Epithelial cell of proximal tubule (primary cell): ENCODE results near the gene ZNF232. TPM values are rescaled to one million over a fixed set of nuclear protein-coding genes. Genes with fewer than 3 reads are reported as not detected.
"Not testable (repeated sequence)": the region's sequence is repeated elsewhere in the genome, so short reads cannot be mapped to it uniquely, and the experiment has no call there.

Experiments
- DNase-seq: peaks from one replicate; pipeline ENCODE4 v3.0.0-alpha.2; 2011; ENCODE audit warnings: low read depth
- H3K4me3 ChIP-seq: 2 replicates; pipeline ENCODE4 v1.5.1; 2011; ENCODE audit warnings: low read depth, mild to moderate bottlenecking, low read length
- total RNA-seq: library from RNA; depleted of rRNA; stranded (reverse); fragments of >200 nt; gene quantifications from 2 replicates; pipeline ENCODE4 v1.2.3, GENCODE V29; 2015
- TF ChIP-seq, protein P1 (sequence below): conservative IDR thresholded peaks from 2 replicates; pipeline ENCODE4 v1.5.1; 2012; ENCODE audit warnings: low read depth, mild to moderate bottlenecking, low read length

The ZNF232 gene
- total RNA-seq, 1 donor from 2014 or later = 5.4 TPM

DNA sequence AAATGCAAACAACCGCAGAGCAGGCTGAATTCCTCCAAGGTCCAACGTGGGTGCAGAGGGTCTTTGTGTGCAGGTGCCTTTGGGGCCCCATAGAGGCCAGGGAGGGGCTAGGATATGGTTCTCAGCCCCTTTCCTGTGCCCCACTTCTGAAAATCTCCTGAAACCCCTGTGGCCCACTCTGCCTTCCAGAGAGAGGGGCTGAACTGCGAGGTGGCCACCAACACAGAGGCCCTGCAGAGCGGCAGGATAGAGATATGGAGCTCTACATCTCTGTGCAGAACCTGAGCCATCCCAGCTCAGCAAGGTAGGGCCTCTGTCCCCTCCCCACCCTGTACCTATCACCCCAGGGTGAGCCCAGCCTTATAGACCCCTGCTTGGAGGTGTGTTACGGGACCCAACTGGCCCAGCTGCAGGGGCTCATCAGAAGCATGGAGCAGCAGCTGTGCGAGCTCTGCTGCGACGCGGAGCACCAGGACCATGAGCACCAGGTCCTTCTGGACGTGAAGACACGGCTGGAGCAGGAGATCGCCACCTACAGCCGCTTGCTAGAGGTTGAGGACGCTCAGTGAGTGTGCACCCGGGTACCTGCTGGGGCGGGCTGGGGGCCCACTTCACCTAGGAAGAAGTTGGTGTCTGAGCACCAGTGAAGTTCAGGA lies 9.6 kb upstream of the ZNF232 start:
- no peak overlapping the region for H3K4me3 ChIP-seq
- DNase-seq = no peak
- TF ChIP-seq, protein P1, sequence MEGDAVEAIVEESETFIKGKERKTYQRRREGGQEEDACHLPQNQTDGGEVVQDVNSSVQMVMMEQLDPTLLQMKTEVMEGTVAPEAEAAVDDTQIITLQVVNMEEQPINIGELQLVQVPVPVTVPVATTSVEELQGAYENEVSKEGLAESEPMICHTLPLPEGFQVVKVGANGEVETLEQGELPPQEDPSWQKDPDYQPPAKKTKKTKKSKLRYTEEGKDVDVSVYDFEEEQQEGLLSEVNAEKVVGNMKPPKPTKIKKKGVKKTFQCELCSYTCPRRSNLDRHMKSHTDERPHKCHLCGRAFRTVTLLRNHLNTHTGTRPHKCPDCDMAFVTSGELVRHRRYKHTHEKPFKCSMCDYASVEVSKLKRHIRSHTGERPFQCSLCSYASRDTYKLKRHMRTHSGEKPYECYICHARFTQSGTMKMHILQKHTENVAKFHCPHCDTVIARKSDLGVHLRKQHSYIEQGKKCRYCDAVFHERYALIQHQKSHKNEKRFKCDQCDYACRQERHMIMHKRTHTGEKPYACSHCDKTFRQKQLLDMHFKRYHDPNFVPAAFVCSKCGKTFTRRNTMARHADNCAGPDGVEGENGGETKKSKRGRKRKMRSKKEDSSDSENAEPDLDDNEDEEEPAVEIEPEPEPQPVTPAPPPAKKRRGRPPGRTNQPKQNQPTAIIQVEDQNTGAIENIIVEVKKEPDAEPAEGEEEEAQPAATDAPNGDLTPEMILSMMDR = no peak

DNA sequence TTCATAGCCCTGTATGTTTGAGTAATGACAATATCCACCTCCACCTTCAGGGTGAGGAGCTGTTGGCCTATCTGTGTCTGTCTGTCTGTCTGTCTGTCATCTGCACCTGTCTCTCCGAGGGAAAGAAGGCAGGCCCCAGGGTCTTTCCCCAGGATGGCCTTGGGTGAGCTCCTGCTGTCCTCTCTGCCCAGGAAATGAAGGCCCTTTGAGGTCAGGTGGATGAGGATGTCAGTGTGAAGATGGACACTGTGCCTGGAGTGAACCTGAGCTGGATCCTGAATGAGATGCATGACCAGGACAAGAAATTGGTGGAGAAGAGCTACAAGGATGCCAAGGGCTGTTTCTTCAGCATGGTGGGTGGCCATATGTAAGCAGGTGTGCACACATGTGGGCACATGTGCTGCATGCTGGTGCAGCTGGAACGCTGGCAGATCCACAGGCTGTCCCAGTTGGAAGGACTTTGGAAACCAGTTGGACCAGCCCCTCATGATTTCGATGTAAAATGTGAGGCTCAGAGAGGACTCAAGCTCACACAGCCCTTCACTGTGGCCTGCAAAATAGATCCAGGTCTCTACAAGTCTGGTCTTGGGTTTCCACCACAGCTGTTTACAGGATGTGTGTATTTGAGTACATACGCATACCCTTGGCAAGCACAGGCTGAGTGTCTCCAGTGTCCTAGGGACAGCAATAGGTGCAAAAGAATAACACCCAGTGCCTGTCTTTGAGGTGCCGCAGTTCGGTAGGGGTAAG lies 8.9 kb upstream of the ZNF232 start:
- H3K4me3 ChIP-seq, DNase-seq: not testable (repeated sequence)

DNA sequence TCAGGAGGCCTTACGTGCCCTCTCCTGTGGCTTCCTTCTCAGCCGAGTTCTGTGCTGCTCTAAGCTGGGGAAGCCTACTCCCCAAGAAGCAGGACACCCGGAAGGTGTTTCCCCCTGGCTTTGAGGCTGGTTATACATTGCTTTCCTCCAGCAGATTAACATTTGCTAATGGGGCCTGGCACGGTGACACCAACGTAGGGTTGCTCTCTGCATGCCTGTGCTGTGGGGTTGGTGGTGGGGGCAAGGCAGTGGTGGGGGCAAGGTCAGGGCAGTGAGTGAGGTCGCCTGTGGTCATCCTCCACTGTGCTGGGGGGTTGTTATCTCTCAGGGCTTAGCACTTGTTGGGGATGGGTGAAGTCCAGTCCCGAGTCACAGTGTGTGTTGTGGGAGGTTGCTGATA lies 8.4 kb upstream of the ZNF232 start:
- no peak for DNase-seq
- TF ChIP-seq, protein P1 = no peak

DNA sequence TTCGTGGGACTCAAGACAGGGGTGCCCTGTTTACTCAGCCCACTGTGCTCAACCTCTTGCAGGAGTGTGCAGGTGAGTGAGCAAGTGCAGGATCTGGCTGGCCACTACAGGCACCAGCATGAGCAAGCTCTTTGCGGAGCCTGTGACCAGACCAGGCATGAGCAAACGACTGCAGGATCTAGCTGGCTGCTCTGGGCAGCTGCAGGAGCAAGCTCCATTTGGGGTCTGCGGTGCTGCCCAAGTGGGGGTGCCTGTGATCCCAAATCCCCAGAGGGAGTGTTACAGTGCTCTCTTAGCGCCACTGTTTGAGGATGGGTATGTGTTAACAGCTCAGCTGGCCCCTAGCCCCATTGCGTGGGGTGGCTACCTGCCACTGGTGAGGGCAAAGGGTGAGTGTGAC lies 6.5 kb upstream of the ZNF232 start:
- no peak for DNase-seq
- no peak overlapping the region for H3K4me3 ChIP-seq
- TF ChIP-seq, protein P1 = no peak

More for the DNA sequence above, 8.4 kb upstream of the ZNF232 start:
- no peak overlapping the region for H3K4me3 ChIP-seq

DNA sequence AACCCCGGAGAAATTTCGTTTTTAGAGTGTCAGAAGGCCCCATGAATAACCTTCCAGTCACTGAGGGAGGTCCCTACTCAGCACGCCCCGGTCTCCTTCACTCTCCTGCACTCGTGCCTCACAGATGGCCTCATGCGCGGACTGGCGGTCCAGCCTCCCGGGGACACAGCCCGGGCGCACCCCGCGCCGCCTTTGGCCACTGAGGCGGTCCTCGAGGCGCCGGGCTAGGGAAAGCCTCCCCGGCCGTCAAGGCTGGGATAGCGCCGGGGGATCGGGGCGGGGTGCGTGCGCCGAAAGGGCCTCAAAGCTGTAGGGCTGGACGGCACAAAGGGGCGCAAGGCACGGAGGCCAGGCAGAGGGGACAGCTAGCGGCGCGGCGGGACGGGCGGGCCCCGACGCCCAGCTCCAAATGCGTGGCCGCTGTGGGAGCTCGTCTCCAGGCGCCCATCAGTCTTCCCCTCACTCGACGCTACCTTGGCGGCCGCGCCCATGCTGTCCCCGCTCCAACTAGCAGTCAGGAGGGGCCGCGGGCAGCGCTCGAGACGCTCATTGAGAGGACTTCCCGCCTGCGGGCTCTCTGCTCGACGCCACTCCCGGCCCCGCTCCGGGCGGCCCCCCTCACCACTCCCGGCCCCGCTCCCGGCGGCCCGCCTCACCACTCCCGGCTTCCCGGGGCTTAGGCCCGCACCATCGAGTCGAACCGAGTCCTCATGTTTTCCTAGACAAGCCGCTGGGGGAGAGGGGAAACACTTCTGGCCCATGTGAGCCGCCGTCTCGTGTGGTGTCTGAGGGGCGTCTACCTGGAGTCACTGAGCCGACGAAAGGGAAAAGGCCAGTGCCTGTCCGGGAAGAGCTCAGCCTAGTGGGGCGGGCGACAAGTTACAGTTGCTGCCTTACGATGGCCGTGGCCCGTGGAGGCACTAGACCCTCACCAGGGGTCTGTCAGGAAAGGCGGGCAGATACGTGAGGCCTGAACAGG lies 4.3 kb upstream of the ZNF232 start, which contains the start of gene USP6:
Gene USP6, plus strand, starts transcription at position 360 of the 979 bp plus-strand sequence. CDS start 14,336 bp downstream, outside the sequence.
- no peak within 1 kb of the TSS for H3K4me3 ChIP-seq
- TF ChIP-seq, protein P1 = no peak
- DNase-seq = no peak

DNA sequence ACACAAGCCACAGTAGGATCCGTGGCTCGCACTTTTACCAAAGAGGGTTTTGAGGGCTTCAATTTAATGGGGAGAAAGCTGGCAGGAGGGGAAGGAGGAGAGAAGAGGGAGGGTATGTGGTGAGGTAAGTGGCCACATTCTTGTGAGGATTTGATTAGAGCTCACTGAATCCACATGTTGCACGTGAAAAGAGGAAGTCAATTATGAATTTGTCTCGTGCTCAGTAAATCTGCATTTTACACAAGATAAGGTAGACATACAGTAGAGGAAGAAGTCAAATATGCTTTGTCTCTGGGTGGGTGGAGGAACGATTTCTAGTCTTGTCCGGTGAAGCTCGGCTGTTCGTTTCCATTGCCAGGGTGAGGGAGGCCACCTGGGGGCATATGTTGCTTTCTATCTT lies 862 bp downstream of the ZNF232 start:
- no peak for DNase-seq
- peak overlapping the region; percentile 80 for H3K4me3 ChIP-seq
- TF ChIP-seq, protein P1 = no peak

DNA sequence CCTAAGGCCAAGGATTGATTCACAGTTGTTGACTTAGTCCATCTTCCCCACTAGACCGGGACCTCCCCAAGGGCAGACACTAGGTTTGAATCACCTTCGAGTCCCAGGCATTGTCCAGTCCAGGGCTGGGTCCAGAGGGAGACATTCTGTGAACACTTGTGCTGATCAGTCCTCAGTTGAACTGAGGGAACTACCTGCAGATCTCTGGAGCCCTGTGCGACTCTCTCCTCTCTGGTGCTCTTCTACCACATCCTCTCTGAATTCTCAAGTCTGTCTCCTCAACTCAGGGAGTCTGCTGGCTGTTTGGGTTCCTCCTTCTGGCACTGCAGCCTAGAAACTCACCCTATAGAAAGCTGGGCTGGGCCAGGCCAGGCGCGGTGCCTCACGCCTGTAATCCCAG lies 10.8 kb downstream of the ZNF232 start:
- DNase-seq = no peak
- H3K4me3 ChIP-seq = no peak overlapping the region
- TF ChIP-seq, protein P1 = no peak
